HG03103 (cell line): ENCODE results near the gene UBTF.
A peak's percentile ranks its signal among the peaks of the same experiment; 100 is the strongest.

Experiments
- ATAC-seq: cut with Tn5 transposase; IDR thresholded peaks from one replicate; pipeline ENCODE4 v1.9.1; 2021; ENCODE audit warnings: low read depth; ENCODE audit not compliant: unreplicated experiment

Gene UBTF

DNA sequence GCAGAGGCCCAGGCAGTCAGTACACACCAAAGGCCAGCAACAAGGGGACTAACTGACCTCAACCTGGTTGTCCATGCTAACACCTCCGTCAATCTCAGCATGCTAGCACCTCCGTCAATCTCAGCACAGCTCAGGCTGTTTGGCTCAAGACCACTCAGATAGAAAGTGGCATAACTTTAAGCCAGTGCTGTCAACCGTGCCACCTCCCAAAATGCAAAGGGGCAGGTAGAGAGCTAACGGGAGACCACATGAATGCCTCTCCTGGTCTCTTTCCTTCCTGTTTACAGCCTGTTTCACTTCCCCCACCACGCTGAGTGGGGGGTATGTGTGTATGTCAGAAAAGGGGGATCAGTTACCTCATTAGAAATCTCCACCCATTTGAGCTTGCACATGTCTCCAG is 3.3 kb downstream of the UBTF start:
- ATAC-seq = no peak

DNA sequence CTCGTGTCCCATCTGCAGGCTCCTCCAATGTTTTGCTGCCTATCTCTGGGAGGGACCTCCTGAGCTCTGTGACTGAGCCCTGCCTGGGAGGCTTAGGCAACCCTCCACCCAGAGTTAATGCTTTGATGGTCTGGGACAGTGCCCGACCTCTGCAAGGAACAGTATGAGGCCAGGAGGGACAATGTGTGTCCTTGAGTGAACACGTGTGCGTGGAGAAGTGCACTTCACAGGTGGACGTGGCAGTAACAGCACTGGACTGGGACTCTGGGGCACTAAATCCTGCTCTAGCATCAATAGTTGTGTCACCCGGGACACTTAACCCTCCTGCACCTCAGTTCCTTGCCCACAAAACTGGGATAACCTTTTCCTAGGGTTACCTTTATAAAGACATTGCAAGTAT is 4.6 kb downstream of the UBTF start:
- no peak for ATAC-seq

DNA sequence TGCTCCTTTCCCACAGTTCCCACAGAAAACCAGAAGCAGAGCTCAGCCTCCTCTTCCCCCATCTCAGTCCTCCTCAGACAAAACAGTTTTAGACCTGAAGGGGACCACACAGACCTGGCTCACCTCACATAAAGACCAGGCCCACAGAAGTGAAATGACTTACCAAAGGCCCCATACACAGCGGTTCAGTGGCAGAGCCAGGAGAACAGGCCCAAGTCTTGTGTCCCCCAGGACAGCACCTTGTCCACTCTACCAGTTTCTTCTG is 5.3 kb downstream of the UBTF start:
- no peak for ATAC-seq

DNA sequence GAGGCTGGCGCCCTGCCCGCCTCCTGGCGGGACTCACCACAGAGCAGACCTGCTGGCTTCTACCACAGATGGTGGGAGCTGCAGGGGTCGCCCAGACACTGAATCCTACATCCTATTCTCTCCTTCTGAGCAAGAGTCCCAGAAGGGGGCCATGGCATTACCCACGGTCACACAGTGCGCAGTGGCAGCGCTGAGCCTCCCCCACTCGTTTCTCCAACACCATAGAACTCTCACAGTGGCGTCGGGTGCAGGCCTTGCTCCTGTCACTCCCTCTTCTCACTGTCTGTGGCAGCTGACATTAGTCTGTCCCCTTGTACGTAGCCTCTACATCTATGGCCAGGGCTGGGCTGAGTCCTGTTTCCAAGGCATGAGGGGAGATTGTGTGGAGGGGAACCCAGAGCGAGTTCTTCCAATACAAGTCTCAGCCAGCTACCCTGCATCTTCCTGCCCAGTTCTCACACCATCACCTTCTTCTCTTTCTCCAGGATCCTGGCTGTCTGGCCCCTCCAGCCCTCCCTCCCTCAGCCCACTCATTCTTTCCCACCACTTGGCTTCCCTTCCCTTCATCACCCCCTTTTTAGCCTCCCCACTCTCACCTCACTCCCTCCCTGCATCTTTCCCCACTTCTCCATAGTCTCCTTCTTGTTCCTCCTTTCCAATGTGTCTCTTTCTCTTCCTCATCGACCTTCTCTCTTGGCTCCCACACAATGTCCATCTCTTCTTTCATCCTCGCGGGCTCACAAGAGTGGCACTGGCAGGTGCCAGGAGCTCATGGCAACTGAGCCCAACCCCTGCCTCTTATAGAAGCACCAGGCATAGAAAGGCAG is 5.9 kb downstream of the UBTF start:
- no peak for ATAC-seq

DNA sequence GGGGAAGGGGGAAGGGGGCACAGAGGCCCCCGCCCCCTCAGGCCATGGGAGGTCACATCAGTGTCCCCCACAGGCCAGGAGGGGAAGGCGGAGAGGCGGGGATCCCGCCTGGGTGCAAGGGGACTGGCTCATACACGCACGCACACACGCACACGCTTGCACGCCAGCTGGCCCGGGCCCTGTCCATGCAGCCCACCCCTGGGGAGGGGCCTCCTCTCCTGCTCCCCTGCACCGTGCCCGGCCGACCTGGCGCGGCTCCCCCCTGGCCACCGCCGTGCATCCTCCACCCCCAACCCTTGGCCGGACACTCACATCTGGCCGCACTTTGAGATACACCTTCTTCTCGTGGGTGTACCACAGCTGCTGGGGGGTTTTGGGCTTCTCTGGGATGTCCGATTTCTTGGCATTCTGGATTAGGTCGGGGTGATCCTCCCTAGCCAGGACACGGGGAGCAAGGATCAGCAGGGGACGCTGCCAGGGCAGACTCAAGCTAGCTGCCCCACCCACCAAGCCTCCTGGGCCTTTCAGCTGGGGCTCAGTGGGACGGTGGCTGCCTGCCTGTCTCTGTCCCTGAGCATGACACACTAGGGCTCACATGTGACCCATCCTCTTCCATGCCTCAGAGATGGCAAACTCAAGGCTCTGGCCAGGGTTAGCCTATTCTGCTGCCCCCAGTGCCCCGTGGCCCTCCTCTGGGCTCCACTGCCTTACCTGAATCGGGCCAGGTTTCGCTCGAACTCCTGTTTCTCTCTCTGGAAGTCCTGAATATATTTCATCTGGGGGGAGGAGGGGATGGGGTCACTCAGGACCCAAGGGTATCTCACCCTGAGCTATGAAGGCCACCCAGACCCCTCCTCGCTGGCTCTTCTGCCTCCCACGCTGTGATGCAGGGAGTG is 6.7 kb downstream of the UBTF start:
- no peak for ATAC-seq

DNA sequence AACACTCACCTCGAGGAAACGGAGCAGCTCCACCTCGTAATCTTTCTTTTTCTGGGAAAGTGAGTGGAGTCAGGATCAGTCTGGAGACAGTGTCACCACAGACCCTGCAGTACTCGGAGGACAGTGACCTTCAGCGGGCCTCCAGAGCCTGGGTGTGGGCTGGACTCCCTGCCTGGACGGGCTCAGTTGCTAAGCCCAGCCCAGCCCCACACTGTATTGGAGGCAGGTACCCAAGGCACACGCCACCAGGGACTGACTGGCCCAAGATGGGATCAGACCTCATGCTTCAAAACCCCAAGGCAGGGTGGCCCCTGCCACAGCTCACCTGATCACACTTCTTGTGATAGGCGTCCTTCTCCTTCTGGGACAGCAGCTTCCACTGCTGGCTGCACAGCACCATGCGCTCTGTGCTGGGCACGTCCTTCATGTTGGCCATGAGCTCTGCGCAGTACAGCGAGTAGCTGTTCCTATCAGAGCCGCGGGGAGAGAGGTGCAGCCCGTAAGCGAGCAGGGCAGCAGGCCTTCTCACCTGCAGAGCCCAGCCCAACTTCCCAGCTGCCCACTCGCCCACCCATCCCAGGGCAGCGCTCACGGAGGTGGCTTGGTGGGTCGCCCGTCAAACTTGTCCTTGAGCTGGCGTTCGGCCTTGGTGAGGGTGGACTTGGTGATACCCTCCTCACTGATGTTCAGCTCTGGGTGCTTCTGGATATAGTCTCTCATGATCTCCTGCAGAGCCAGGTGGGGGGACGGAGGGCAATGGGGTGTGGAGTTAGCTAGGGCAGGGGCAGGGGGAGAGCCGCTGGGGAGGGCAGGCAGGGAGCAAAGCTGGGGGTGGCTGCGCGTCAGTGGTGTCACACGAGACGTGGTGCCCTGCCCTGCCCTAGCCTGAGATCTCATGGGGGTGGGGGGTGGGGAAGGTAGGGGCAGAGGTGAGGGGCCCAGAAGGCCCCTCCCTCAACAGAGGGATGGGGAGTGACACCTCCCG is 7.9 kb downstream of the UBTF start:
- ATAC-seq = no peak

DNA sequence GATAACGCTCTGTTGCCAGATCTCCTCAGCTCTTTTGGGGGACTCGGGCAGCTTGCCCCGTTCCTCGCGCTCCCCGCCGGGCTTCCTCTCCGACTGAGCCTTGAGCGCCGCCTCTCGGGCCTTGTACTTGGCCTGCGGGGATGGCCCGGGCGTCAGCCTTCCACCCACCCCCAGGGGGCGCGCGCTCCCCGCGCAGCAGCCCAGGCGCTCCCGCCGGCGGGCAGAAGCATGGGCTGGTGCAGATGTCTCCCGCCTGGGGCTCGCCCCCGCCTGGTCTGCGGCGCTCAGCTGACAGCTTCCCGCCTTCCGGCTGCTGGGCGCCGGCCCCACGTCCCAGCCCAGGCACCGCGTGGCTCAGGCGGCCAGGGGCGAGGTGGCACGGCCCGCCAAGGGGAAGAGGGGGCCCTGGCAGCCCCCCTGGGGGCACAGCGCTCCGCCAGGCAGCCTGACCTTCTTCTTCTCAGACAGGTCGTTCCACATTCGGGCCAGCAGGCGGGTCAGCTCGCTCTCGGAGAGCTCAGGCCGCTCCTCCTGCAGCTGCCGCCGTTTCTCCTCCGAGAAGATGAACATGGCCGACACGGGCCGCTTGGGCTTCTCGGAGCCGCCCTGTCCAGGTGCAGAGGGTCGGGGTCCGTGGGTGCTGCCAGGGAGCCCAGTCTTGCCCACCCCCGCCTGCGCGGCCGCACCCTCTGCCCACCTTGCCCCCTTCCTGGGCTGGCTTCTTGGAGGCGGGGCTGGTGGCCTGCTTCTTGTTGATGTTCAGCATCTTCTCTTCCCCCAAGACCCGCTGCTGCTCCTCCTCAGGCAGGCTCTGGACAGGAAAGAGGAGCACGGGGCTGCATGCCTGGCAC is 8.9 kb downstream of the UBTF start:
- ATAC-seq = peak; percentile 57

DNA sequence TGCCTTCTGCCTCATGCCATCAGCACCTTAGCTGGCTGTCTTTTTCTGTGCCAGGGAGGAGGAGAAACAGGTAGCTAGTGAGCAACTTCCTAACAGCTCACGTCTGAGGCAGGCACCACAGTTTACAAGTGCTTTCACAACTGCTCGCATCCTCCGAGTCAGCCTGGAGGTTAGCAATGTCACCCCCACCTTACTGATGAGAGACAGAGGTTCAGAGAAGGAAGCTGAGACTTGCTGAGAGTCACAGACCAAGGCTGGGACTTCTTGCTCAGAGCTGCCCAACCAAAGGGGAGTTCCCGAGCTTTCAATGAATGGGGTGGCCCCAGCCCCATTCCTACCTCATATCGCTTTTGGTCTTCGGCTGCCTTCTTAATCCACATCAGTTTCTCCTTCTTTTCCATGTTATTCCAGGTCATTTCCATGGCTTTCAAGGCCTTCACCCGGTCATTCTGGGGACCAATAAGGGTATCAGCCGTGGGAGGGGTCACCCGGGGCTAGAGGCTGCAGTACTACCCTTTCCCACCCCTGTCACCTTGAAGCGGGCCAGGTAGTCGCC is 9.6 kb downstream of the UBTF start:
- no peak for ATAC-seq

DNA sequence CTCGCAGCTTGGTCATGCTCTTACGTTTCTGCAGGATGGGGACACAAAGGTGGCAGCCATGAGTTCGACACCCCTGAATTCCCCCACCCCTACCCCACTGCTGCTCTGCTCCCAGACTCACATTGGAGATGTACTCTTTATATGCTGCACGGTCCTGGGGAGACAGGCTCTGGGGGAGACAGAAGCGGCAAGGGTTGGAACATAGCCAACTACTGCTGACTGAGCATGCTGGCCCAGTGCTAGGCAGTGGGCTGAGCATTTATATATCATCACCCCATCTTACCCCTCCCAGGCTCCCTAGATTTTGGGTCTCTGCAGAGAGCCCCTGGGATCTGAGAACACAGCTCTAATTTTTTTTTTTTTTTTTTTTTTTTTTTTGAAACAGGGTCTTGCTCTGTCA is 11.7 kb downstream of the UBTF start:
- ATAC-seq = no peak

DNA sequence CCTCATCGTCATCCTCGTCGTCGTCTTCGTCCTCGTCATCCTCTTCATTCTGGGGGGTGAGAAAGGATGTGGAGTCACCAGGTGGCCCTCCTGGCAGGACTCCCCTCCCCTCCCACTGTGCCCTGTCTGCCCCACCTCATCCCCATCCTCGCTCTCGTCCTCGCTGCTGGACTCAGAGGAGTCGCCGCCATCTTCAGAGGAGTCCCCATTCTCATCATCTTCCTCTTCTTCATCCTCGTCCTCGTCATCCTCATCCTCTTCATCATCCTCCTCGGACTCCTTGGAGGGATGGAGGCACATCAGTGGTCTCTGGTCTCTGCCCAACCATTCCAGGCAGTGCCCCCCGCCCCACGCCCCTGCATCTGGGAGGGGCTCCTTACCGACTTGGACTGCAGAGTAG is 12.2 kb downstream of the UBTF start:
- no peak for ATAC-seq

DNA sequence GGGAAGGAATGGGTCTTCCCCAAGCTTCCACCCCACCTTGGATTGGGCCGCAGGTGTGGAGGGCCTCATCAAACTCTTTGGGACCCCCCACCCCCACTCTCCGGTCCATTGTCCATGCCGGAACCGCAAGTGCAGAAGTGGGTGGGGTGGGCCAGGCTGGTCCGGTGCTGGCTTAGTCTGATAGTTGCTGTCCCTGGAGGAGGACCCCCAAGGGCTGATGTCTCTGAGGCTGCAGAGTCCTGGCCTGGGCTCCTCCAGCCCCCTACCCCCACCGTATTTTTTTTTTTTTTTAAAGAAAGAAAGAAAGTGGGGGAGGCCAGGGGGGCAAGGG is 12.7 kb downstream of the UBTF start:
- ATAC-seq = no peak

DNA sequence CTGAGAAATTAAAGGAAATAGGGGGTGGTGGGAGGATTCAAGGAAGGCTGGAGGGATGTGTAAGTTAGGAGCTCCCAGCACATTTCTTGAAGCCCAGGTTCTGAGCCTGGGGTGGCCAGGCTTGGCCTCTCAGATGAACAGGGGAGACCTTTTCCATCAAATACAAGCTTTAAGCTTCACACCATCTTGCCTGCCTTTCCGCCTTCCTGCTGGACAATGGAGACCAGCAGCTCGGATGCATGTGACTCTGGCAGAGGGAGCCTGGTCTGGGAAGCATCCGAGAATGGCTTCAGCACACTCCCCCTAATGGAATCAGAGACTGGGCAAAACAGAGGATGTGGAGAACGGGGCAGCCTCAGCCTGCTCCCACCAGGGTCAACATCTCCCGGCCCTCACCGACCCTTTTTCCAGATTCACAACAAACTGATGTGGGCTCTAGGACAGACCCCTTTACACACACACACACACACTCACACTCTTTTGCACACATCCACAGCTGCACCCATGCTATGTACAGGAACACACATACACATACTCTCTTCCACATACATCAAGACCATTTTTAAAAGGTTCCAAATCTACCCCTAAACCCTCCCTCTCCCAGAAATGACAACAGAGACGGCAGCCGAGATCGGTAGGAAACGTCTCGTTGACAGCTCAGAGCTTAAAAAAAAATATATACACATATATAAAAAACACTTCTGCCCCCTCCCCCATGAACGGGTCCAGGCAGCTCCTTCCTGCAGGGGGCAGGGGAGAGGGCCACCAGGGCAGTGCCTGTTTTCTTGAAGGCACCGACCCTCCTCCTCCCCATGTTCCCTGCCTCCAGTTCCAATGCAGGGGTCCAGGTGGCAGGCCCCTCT is 13.3 kb downstream of the UBTF start:
- no peak for ATAC-seq

DNA sequence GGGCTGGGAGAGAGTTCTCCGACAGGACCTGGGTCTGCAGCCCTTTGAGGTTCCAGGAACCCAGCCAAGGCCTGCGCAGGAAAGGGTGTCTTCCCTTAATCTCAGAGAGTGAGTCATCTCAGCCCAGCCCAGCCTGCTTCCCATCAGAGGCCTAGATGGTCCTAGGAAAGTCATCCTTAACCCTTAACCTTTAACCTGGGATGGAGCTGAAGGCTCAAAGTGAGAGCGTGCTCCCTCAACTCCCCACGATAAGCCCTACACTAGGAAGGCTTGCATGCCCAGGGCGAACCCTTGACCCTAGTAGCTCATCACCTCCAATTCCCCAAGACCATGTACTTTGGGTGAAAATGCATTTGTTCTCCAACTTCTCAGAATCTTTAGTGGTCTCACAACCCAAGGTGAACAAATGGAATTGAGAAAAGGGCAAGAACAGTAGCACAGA is 15.0 kb downstream of the UBTF start:
- no peak for ATAC-seq

DNA sequence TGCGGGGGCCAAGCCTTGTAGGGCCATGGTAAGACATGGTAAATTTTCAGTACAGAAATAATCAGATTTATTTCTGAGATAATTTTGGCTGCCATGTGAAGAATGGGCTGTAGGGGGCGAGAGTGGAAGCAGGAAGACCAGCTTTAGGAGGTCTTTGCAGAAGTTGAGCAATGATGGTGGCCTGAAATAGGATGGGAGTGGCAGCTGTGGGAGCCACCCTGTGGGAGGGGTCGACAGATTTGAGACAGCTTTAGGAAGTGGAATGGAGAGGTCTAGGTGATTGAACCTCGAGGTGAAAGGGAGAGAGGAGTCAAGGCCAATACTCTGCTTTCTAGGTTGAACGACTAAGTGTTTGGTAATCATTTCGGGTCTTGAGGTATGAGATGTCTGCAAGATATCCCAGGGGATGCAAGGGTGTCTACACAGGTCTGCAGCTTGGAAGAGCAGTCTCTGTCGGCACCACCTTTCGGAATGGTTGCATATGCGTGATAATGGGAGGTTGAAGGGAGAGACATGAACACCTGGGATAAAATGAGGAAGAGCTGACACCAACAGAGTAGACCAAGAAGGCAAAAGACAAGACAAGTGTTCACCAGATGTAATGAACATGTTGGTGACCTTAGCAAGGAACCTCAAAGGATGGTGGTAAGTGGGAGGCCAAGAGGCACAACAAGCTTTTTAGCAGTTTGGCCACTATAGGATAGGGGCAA is 15.6 kb downstream of the UBTF start:
- no peak for ATAC-seq

DNA sequence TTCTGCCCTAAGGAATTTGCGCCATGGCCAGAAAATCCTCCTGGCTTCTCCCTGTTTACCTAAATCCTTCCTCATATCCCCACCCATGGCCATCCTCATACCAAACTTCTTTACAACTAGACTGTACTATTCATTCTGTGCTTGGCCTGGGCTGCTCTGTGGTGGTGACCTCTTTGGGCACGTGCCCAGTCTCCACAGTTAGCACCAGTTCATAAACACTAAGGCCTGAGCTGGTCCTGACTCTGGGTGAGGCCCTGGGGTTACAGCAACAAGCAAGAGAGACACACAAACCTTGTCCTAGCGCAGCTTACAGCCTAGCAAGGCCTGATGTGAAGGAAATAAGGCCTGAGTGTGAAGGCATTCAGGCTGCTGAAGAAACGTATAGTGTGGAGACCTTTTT is 16.7 kb downstream of the UBTF start:
- no peak for ATAC-seq

DNA sequence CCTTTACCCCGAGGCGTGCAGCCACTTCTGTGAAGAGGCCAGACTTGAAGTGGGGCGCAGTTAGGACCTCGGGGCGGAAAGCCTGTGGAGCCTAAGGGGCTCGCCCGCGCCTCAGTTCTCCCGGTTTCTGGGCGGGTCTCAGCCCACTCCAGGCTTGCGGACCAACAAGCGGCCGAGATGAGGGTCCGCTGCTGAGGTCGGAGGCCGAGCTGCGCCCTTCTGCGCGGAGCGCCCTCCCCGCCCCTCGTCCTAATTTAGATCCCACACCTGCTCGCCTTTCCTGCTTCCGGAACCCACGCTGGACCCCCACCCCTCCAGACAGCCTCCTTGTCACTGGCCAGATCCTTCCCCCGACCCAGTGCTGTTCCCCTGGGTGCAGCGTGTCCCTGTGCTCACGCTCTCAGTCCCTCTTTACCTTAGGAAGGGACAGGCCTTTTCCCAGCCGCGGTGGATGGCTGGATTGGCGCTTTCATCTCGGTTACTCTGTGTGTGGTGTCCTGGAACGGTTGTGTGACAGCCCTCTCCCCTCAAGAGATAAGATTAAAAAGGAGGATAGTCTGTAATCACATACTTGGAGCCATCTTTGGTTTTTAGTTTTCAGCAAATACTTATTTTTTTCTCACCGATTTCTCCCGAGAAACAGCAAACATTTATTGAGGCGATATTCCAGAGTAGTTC is 18.9 kb downstream of the UBTF start:
- ATAC-seq = no peak

DNA sequence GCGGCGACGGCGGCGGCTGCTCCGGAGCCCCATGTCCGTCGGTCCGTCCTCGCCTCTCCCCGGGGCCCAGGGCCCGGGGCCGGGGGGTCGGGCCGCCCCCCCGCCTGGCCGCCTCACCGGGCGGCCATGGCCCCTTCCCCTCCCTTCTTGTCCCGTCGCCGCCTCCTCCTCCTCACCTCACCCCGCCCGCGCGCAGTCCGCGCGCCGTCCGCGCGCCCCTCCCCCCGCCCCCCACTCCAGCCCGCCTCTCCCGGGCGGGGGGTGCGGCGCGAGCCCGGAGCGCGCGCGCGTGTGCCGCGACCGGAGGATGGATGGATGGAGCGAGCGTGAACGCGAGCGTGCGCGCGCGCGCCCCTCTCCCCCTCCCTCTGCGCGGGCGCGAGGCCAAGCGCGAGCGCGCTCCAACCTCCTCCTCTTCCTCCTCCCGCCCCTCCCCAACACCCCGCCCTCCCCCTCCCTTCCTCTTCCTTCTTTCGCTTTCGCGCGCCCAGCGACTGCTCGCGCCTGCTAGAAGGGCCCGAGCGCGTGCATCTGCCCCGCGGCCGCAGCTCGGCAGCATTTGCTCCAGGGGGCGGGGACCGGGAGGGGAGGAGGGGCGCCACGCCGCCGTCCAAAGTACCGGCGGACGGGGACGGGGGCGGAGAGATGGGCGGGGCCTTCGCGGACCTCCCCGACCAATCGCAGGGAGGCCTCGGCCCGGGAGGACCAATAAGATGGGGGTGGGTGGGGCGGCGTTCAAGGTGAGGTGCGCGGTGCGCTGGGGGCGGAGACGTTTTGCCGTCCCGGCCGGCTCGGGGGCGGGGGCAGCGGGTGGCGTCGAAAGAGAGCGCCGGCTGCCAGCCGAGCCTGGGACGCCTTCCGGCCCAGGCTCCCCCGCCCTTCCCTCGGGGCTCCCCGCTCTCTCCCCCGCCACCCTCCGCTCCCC is 19.7 kb downstream of the UBTF start, which contains the start of gene ATXN7L3:
TSS of gene ATXN7L3 (minus strand) at position 332 of the 925 bp plus-strand sequence. CDS start 1,814 bp downstream, outside the sequence.
- peak; percentile 65 for ATAC-seq
